Measurements from ENCODE around the gene USP34.

DNA sequence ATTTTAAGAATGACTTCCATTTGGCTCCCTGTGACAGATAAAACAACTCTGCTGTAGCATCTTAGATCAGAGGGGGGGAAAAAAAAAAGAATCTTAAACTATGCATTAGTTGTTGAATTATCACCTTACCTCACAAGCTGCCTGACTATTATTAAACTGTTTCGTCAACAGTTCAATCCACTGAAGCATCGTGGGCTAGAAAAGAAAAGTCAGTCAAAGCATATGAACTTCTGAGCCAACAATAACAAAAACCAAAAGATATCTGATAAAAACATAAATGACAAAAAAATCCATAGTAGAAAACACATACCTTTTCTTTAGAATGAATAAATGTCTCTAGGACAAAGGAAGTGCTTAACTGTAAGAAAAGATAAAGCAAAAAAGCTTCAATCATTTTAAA is 235.2 kb downstream of the USP34 start:
- TF ChIP-seq, protein P1, sequence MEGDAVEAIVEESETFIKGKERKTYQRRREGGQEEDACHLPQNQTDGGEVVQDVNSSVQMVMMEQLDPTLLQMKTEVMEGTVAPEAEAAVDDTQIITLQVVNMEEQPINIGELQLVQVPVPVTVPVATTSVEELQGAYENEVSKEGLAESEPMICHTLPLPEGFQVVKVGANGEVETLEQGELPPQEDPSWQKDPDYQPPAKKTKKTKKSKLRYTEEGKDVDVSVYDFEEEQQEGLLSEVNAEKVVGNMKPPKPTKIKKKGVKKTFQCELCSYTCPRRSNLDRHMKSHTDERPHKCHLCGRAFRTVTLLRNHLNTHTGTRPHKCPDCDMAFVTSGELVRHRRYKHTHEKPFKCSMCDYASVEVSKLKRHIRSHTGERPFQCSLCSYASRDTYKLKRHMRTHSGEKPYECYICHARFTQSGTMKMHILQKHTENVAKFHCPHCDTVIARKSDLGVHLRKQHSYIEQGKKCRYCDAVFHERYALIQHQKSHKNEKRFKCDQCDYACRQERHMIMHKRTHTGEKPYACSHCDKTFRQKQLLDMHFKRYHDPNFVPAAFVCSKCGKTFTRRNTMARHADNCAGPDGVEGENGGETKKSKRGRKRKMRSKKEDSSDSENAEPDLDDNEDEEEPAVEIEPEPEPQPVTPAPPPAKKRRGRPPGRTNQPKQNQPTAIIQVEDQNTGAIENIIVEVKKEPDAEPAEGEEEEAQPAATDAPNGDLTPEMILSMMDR (IDR thresholded peaks at IDR 0.05) = no peak
- TF ChIP-seq POLR2AphosphoS5 (IDR thresholded peaks at IDR 0.05; ENCODE audit: low read depth, low read length) = no peak
